ENCODE measurements around the gene BMP2K.

The BMP2K gene

DNA sequence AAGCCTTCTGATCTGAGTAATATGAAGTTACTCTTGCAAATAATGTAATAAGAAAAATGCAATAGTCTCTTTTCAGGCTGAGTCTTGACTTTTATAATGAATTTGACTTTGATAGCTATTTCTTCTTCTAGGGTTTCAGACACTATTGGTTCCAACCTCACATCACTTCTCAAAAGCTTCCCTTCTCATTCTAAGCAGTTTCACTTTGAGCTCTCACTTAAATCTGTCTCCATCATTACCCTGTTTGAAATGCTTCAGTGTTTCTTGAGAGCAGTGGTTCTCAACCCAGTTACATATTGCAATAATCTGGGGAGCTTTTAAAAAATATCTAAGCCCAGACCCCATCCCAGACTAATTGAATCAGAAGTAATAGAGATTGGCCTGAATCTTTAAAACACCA is 40.5 kb upstream of the BMP2K start:
- Histone ChIP-seq H3K14ac (ENCODE audit: low read length in 2 of 2) (no peak overlapping the region), H2AK5ac (ENCODE audit: low read length, severe bottlenecking) (no peak overlapping the region), H4K8ac (ENCODE audit: low read length) (no peak overlapping the region), H2BK5ac (ENCODE audit: low read depth, low read length, poor library complexity, severe bottlenecking) (no peak overlapping the region), H3K4me1 (ENCODE audit: control insufficient read depth, insufficient read depth, low read depth, low read length) (no peaks in the 10 kb centered on the region), H3K23ac (ENCODE audit: low read length in 2 of 2) (no peak overlapping the region), H3K18ac (ENCODE audit: low read depth in 1 of 2, low read length in 2 of 2) (no peak overlapping the region), H3K27ac (ENCODE audit: low read length, poor library complexity, severe bottlenecking) (no peak overlapping the region), H2AFZ (ENCODE audit: low read depth, low read length) (no peak overlapping the region), H3K4ac (ENCODE audit: low read depth in 1 of 2, low read length in 2 of 2) (no peak overlapping the region), H3K4me2 (ENCODE audit: low read length, poor library complexity, severe bottlenecking) (no peak overlapping the region), H3K9ac (ENCODE audit: low read length) (no peak overlapping the region), H2BK12ac (ENCODE audit: low read length in 2 of 2) (no peak overlapping the region), H2BK120ac (ENCODE audit: low read depth, low read length) (no peak overlapping the region), H3K4me3 (ENCODE audit: insufficient read depth in 1 of 2, low read depth in 1 of 2, low read length in 2 of 2) (no peak overlapping the region), H3K36me3 (ENCODE audit: control insufficient read depth in 1 of 2, insufficient read depth in 2 of 2, low read depth in 1 of 2, low read length in 2 of 2) (no peaks in the 10 kb centered on the region), H2BK15ac (ENCODE audit: low read depth, poor library complexity, severe bottlenecking) (no peak overlapping the region), H3K27me3 (ENCODE audit: control insufficient read depth in 1 of 2, insufficient read depth in 1 of 2, low read length in 2 of 2) (no peaks in the 10 kb centered on the region), H4K91ac (ENCODE audit: low read length) (no peak overlapping the region), H3K9me3 (ENCODE audit: control insufficient read depth, low read length) (peaks cover 5% of the 10 kb centered on the region), H3K79me1 (replicated peaks; ENCODE audit: low read length, poor library complexity, severe bottlenecking) (no peaks in the 10 kb centered on the region)
- DNase-seq = no peak

GRCh38 chr4:78737035-78737434 is 39.1 kb upstream of the BMP2K start:
- Histone ChIP-seq H3K27me3 (ENCODE audit: control insufficient read depth in 1 of 2, insufficient read depth in 1 of 2, low read length in 2 of 2) (no peaks in the 10 kb centered on the region), H3K4me2 (ENCODE audit: low read length, poor library complexity, severe bottlenecking) (no peak overlapping the region), H4K8ac (ENCODE audit: low read length) (no peak overlapping the region), H3K79me1 (replicated peaks; ENCODE audit: low read length, poor library complexity, severe bottlenecking) (no peaks in the 10 kb centered on the region), H3K4me1 (ENCODE audit: control insufficient read depth, insufficient read depth, low read depth, low read length) (no peaks in the 10 kb centered on the region), H4K91ac (ENCODE audit: low read length) (no peak overlapping the region), H2AFZ (ENCODE audit: low read depth, low read length) (no peak overlapping the region), H2AK5ac (ENCODE audit: low read length, severe bottlenecking) (no peak overlapping the region), H3K4me3 (ENCODE audit: insufficient read depth in 1 of 2, low read depth in 1 of 2, low read length in 2 of 2) (no peak overlapping the region), H3K18ac (ENCODE audit: low read depth in 1 of 2, low read length in 2 of 2) (no peak overlapping the region), H3K27ac (ENCODE audit: low read length, poor library complexity, severe bottlenecking) (no peak overlapping the region), H2BK15ac (ENCODE audit: low read depth, poor library complexity, severe bottlenecking) (no peak overlapping the region), H3K36me3 (ENCODE audit: control insufficient read depth in 1 of 2, insufficient read depth in 2 of 2, low read depth in 1 of 2, low read length in 2 of 2) (no peaks in the 10 kb centered on the region), H3K9ac (ENCODE audit: low read length) (no peak overlapping the region), H3K14ac (ENCODE audit: low read length in 2 of 2) (no peak overlapping the region), H2BK5ac (ENCODE audit: low read depth, low read length, poor library complexity, severe bottlenecking) (no peak overlapping the region), H2BK12ac (ENCODE audit: low read length in 2 of 2) (no peak overlapping the region), H2BK120ac (ENCODE audit: low read depth, low read length) (no peak overlapping the region), H3K4ac (ENCODE audit: low read depth in 1 of 2, low read length in 2 of 2) (no peak overlapping the region), H3K23ac (ENCODE audit: low read length in 2 of 2) (no peak overlapping the region), H3K9me3 (ENCODE audit: control insufficient read depth, low read length) (peaks cover 5% of the 10 kb centered on the region)
- no peak for DNase-seq
- 100% methylated on average over 1 of the region's 1 CpG for WGBS

GRCh38 chr4:78737973-78738372 is 38.2 kb upstream of the BMP2K start:
- no peak overlapping the region for H3K9ac ChIP-seq (ENCODE audit: low read length)
- no peak overlapping the region for H4K91ac ChIP-seq (ENCODE audit: low read length)
- no peak overlapping the region for H2BK120ac ChIP-seq (ENCODE audit: low read depth, low read length)
- H3K14ac ChIP-seq (ENCODE audit: low read length in 2 of 2) = no peak overlapping the region
- no peak overlapping the region for H2BK5ac ChIP-seq (ENCODE audit: low read depth, low read length, poor library complexity, severe bottlenecking)
- peaks cover 5% of the 10 kb centered on the region for H3K9me3 ChIP-seq (ENCODE audit: control insufficient read depth, low read length)
- no peak overlapping the region for H3K18ac ChIP-seq (ENCODE audit: low read depth in 1 of 2, low read length in 2 of 2)
- H3K4me1 ChIP-seq (ENCODE audit: control insufficient read depth, insufficient read depth, low read depth, low read length) = no peaks in the 10 kb centered on the region
- no peak overlapping the region for H2AFZ ChIP-seq (ENCODE audit: low read depth, low read length)
- H3K36me3 ChIP-seq (ENCODE audit: control insufficient read depth in 1 of 2, insufficient read depth in 2 of 2, low read depth in 1 of 2, low read length in 2 of 2) = no peaks in the 10 kb centered on the region
- no peak overlapping the region for H2AK5ac ChIP-seq (ENCODE audit: low read length, severe bottlenecking)
- no peak for DNase-seq
- H3K27me3 ChIP-seq (ENCODE audit: control insufficient read depth in 1 of 2, insufficient read depth in 1 of 2, low read length in 2 of 2) = no peaks in the 10 kb centered on the region
- H3K4me3 ChIP-seq (ENCODE audit: insufficient read depth in 1 of 2, low read depth in 1 of 2, low read length in 2 of 2) = no peak overlapping the region
- WGBS = 83% methylated on average over 2 of the region's 2 CpGs
- no peak overlapping the region for H4K8ac ChIP-seq (ENCODE audit: low read length)
- no peaks in the 10 kb centered on the region for H3K79me1 ChIP-seq (replicated peaks; ENCODE audit: low read length, poor library complexity, severe bottlenecking)
- H3K4ac ChIP-seq (ENCODE audit: low read depth in 1 of 2, low read length in 2 of 2) = no peak overlapping the region
- H3K23ac ChIP-seq (ENCODE audit: low read length in 2 of 2) = no peak overlapping the region
- no peak overlapping the region for H3K27ac ChIP-seq (ENCODE audit: low read length, poor library complexity, severe bottlenecking)
- H3K4me2 ChIP-seq (ENCODE audit: low read length, poor library complexity, severe bottlenecking) = no peak overlapping the region
- no peak overlapping the region for H2BK12ac ChIP-seq (ENCODE audit: low read length in 2 of 2)
- no peak overlapping the region for H2BK15ac ChIP-seq (ENCODE audit: low read depth, poor library complexity, severe bottlenecking)

DNA sequence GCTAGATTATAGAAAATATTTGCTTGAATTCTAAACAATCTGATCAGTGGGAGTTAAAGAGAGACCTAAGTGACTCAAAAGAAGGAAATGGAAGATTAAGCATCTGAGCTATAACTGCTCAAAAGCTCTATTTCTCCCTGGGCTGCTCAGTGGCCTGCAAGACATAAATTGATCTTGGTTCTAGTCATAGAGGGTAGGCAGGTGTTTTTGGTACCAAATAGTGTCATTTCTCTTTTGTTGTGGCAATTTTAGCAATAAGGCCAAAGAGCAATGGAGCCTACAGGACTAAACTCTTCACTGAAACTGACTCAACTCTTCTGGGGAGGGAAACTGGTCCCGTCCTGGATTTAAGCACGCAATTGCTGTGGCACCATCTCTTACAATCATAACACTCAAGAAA is 33.9 kb upstream of the BMP2K start:
- Histone ChIP-seq H2AK5ac (ENCODE audit: low read length, severe bottlenecking) (no peak overlapping the region), H3K4me2 (ENCODE audit: low read length, poor library complexity, severe bottlenecking) (no peak overlapping the region), H2AFZ (ENCODE audit: low read depth, low read length) (no peak overlapping the region), H3K27ac (ENCODE audit: low read length, poor library complexity, severe bottlenecking) (no peak overlapping the region), H3K36me3 (ENCODE audit: control insufficient read depth in 1 of 2, insufficient read depth in 2 of 2, low read depth in 1 of 2, low read length in 2 of 2) (no peaks in the 10 kb centered on the region), H3K9me3 (ENCODE audit: control insufficient read depth, low read length) (no peaks in the 10 kb centered on the region), H3K14ac (ENCODE audit: low read length in 2 of 2) (no peak overlapping the region), H2BK120ac (ENCODE audit: low read depth, low read length) (no peak overlapping the region), H3K23ac (ENCODE audit: low read length in 2 of 2) (no peak overlapping the region), H4K8ac (ENCODE audit: low read length) (no peak overlapping the region), H3K4me1 (ENCODE audit: control insufficient read depth, insufficient read depth, low read depth, low read length) (no peaks in the 10 kb centered on the region), H2BK15ac (ENCODE audit: low read depth, poor library complexity, severe bottlenecking) (no peak overlapping the region), H3K18ac (ENCODE audit: low read depth in 1 of 2, low read length in 2 of 2) (no peak overlapping the region), H4K91ac (ENCODE audit: low read length) (no peak overlapping the region), H3K79me1 (replicated peaks; ENCODE audit: low read length, poor library complexity, severe bottlenecking) (no peaks in the 10 kb centered on the region), H2BK5ac (ENCODE audit: low read depth, low read length, poor library complexity, severe bottlenecking) (no peak overlapping the region), H3K4ac (ENCODE audit: low read depth in 1 of 2, low read length in 2 of 2) (no peak overlapping the region), H2BK12ac (ENCODE audit: low read length in 2 of 2) (no peak overlapping the region), H3K4me3 (ENCODE audit: insufficient read depth in 1 of 2, low read depth in 1 of 2, low read length in 2 of 2) (no peak overlapping the region), H3K27me3 (ENCODE audit: control insufficient read depth in 1 of 2, insufficient read depth in 1 of 2, low read length in 2 of 2) (no peaks in the 10 kb centered on the region), H3K9ac (ENCODE audit: low read length) (no peak overlapping the region)
- WGBS = 90% methylated on average over 2 of the region's 2 CpGs
- DNase-seq = no peak
